Heart left ventricle (tissue), 13 donors: ENCODE data around the gene NANOS1.

Experiments used
- CTCF ChIP-seq, 12 donors: fragments of 200-600 bp; sonication (generic) in 4 of 12; IDR thresholded peaks; one replicate each; pipeline versions ENCODE4 v1.5.0 to v1.8.0; 2018 to 2022; ENCODE audit warnings: antibody characterized with exemption in 12 of 12, mild to moderate bottlenecking in 5 of 12
- POLR2A ChIP-seq, 2 donors: fragments of 450-650 bp; IDR thresholded peaks; one replicate each; pipeline ENCODE4 v1.6.1; 2017; ENCODE audit warnings: antibody characterized with exemption in 2 of 2, mild to moderate bottlenecking in 2 of 2, moderate library complexity in 2 of 2
- donor health status: ischemic (EF 13 %, LVEDD 7.1; RV severe dilation, severe dysfunction).
- donor health status: DM: no; HTN: yes; CAD: no.
- donor health status: DM: no; HTN: no; CAD: no.
- donor health status: ischemic (EF 25% LVEDD 6.9; RV normal size, moderate dysfunction).
- donor health status: ischemic (EF 25% LVEDD 5.7; RV mildly dilated, moderate dysfunction).
- donor health status: ischemic (EF 35%, LVEDD 5.7; RV mildly dilated, moderate dysfunction).
- donor health status: nonischemic (EF 11% LVEDD 7.7; RV severe dilation, severe dysfunction).
- donor health status: DM: yes; HTN: yes; CAD: no.
- donor health status: PGD.
- donor health status: ischemic (EF 29% LVEDD 5.4; RV normal size, mild dysfunction).
- donor health status: nonischemic (EF 23%, LVEDD 6.1; RV moderate dilation, normal function).

GRCh38 chr10:119029613-119030420, at the start of gene NANOS1:
- no peak for TF ChIP-seq CTCF (IDR thresholded peaks at IDR 0.05)
- TF ChIP-seq POLR2A (IDR thresholded peaks at IDR 0.05): no peak
